OCI-LY1 (cell line): ENCODE measurements around the gene ITGA1.

Experiments
- H2AFZ ChIP-seq: fragments of 200-600 bp; sonication (generic), shearing (Covaris generic); 2 replicates; pipeline ENCODE4 v1.6.0; 2014; ENCODE audit warnings: antibody characterized with exemption, mild to moderate bottlenecking, low read length
- H3F3A ChIP-seq: fragments of 200-600 bp; sonication (generic), shearing (Covaris generic); 2 replicates; pipeline ENCODE4 v1.6.0; 2014; ENCODE audit warnings: mild to moderate bottlenecking, antibody characterized with exemption, low read length, moderate library complexity; ENCODE audit not compliant: insufficient read depth
- H3K27ac ChIP-seq: fragments of 200-600 bp; sonication (generic); 2 replicates; pipeline ENCODE4 v1.5.1; 2014; ENCODE audit warnings: low read length, mixed run types, mild to moderate bottlenecking, low read depth; ENCODE audit not compliant: poor library complexity, severe bottlenecking
- H3K27me3 ChIP-seq: fragments of 200-600 bp; sonication (generic); 2 replicates; pipeline ENCODE4 v1.6.0; 2014; ENCODE audit warnings: antibody characterized with exemption, mild to moderate bottlenecking, low read length, moderate library complexity; ENCODE audit not compliant: insufficient read depth
- H3K36me3 ChIP-seq: fragments of 200-600 bp; sonication (generic); 2 replicates; pipeline ENCODE4 v1.6.1; 2014; ENCODE audit warnings: mild to moderate bottlenecking, antibody characterized with exemption, low read length, moderate library complexity, mixed read lengths; ENCODE audit not compliant: insufficient read depth
- H3K4me1 ChIP-seq: fragments of 200-600 bp; sonication (generic); 2 replicates; pipeline ENCODE4 v1.5.1; 2014; ENCODE audit warnings: mild to moderate bottlenecking, low read length, moderate library complexity; ENCODE audit not compliant: insufficient read depth, severe bottlenecking
- H3K4me2 ChIP-seq: fragments of 200-600 bp; sonication (generic), shearing (Covaris generic); 2 replicates; pipeline ENCODE4 v1.6.1; 2014; ENCODE audit warnings: low read length
- H3K4me3 ChIP-seq: fragments of 200-600 bp; sonication (generic); 2 replicates; pipeline ENCODE4 v1.5.1; 2014; ENCODE audit warnings: low read length, low read depth, mild to moderate bottlenecking, mixed read lengths; ENCODE audit not compliant: poor library complexity, severe bottlenecking
- H3K79me2 ChIP-seq: fragments of 200-600 bp; shearing (Covaris generic); 2 replicates; pipeline ENCODE4 v1.6.1; 2016; ENCODE audit warnings: mixed run types, low read length, mixed read lengths; ENCODE audit not compliant: insufficient read depth
- H3K9ac ChIP-seq: fragments of 200-600 bp; sonication (generic), shearing (Covaris generic); 2 replicates; pipeline ENCODE4 v1.6.1; 2014; ENCODE audit warnings: mild to moderate bottlenecking, low read length, mixed read lengths
- H3K9me2 ChIP-seq: fragments of 200-600 bp; sonication (generic), shearing (Covaris generic); 2 replicates; pipeline ENCODE4 v1.6.1; 2014; ENCODE audit warnings: low read depth, mild to moderate bottlenecking, low read length, mixed read lengths
- H3K9me3 ChIP-seq: fragments of 200-600 bp; shearing (Covaris generic); 2 replicates; pipeline ENCODE4 v1.6.1; 2014; ENCODE audit warnings: low read length, mixed read lengths
- H4K20me1 ChIP-seq: fragments of 200-600 bp; sonication (generic), shearing (Covaris generic); 2 replicates; pipeline ENCODE4 v1.6.0; 2016; ENCODE audit warnings: mild to moderate bottlenecking, low read length; ENCODE audit not compliant: insufficient read depth
- CTCF ChIP-seq: fragments of 200-600 bp; sonication (generic), shearing (Covaris generic); IDR thresholded peaks from 2 replicates; pipeline ENCODE4 v1.5.1; 2017; ENCODE audit warnings: mild to moderate bottlenecking, antibody characterized with exemption, low read length, moderate library complexity, mixed read lengths
- EZH2 ChIP-seq: fragments of 200-600 bp; sonication (generic), shearing (Covaris generic); IDR thresholded peaks from 2 replicates; pipeline ENCODE4 v1.8.0; 2017; ENCODE audit warnings: borderline replicate concordance, mixed run types, mild to moderate bottlenecking, antibody characterized with exemption, low read length, moderate library complexity, mixed read lengths

The ITGA1 gene

GRCh38 chr5:52854301-52854700 is 66.6 kb downstream of the ITGA1 start:
- no peak overlapping the region for H3K4me3 ChIP-seq
- H4K20me1 ChIP-seq, result no peaks in the 10 kb centered on the region
- H3K9me2 ChIP-seq, result no peaks in the 10 kb centered on the region
- no peaks in the 10 kb centered on the region for H3K27me3 ChIP-seq
- no peaks in the 10 kb centered on the region for H3F3A ChIP-seq
- no peak overlapping the region for H3K9ac ChIP-seq
- no peak overlapping the region for H3K4me2 ChIP-seq
- H3K36me3 ChIP-seq, result no peaks in the 10 kb centered on the region
- H3K9me3 ChIP-seq, result no peaks in the 10 kb centered on the region
- H3K4me1 ChIP-seq, result no peaks in the 10 kb centered on the region
- H3K27ac ChIP-seq, result no peak overlapping the region
- no peaks in the 10 kb centered on the region for H3K79me2 ChIP-seq
- no peak for TF ChIP-seq CTCF
- TF ChIP-seq EZH2, result no peak
- H2AFZ ChIP-seq, result no peak overlapping the region

- Histone ChIP-seq H2AFZ (no peak overlapping the region), H3K9ac (no peak overlapping the region), H3K36me3 (no peaks in the 10 kb centered on the region), H3K4me1 (no peaks in the 10 kb centered on the region), H3F3A (no peaks in the 10 kb centered on the region), H3K9me3 (no peaks in the 10 kb centered on the region), H3K27ac (no peak overlapping the region), H3K4me2 (no peak overlapping the region), H4K20me1 (no peaks in the 10 kb centered on the region), H3K4me3 (no peak overlapping the region), H3K9me2 (no peaks in the 10 kb centered on the region), H3K79me2 (no peaks in the 10 kb centered on the region), H3K27me3 (no peaks in the 10 kb centered on the region)
- TF ChIP-seq CTCF (no peak), EZH2 (no peak)
These were observed 67.2 kb downstream of the ITGA1 start for GRCh38 chr5:52854949-52855348.

- Histone ChIP-seq H3K36me3 (no peaks in the 10 kb centered on the region), H3K27ac (no peak overlapping the region), H3K9ac (no peak overlapping the region), H3K79me2 (no peaks in the 10 kb centered on the region), H3K9me3 (no peaks in the 10 kb centered on the region), H4K20me1 (no peaks in the 10 kb centered on the region), H3K4me2 (no peak overlapping the region), H3K9me2 (no peaks in the 10 kb centered on the region), H3K27me3 (no peaks in the 10 kb centered on the region), H3K4me1 (no peaks in the 10 kb centered on the region), H3K4me3 (no peak overlapping the region), H2AFZ (no peak overlapping the region), H3F3A (no peaks in the 10 kb centered on the region)
- no peak for TF ChIP-seq CTCF
- no peak for TF ChIP-seq EZH2
These were observed 68.8 kb downstream of the ITGA1 start for GRCh38 chr5:52856564-52856963.
